ENCODE data around the gene METTL27. TPM values are rescaled to one million over a fixed set of nuclear protein-coding genes. Genes with fewer than 3 reads are reported as not detected.

METTL27 gene
- polyA plus RNA-seq, 3 donors, result 1.1 to 2.1 (median 1.2) TPM

DNA sequence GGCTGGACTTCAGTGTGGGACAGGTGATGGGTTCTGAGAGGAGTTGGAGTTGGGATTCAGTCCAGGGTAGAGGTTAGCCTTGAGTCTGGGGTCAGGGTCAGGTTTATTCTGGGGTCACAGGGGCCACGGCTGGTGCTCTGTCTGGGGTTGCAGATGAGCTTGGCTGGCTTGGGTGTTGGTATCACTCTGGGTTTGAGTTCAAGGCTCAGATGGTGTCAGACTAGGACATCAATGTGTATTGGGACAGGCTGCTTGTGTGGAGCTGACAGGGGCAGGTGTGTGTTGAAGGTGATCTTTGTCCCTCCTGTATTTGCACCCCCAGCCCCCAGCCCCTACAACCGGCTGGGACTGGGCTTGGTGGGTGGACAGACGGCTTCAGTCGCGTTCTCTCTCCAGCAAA, 45.4 kb upstream of the METTL27 start:
- Histone ChIP-seq H3K9me3 (replicated peaks in 1 of 2; ENCODE audit: control insufficient read depth in 1 of 2, insufficient read depth in 1 of 2, low read length in 2 of 2) (no peaks in the 10 kb centered on the region), H3K36me3 (replicated peaks in 1 of 2; ENCODE audit: control insufficient read depth in 1 of 2, insufficient read depth in 2 of 2, low read length in 2 of 2) (no peaks in the 10 kb centered on the region), H4K20me1 (ENCODE audit: insufficient read depth, low read length) (no peaks in the 10 kb centered on the region), H3K27ac (ENCODE audit: low read depth in 1 of 2, low read length in 2 of 2) (no peak overlapping the region), H3K79me2 (ENCODE audit: insufficient read depth, low read length) (no peaks in the 10 kb centered on the region), H3K4me1 (ENCODE audit: control insufficient read depth in 1 of 2, insufficient read depth in 2 of 2, low read length in 2 of 2) (no peaks in the 10 kb centered on the region), H3K4me3 (replicated peaks in 1 of 3; ENCODE audit: low read depth in 2 of 3, low read length in 3 of 3) (no peak overlapping the region), H3K4me2 (replicated peaks; ENCODE audit: extremely low read depth, low read length, poor library complexity, severe bottlenecking) (no peak overlapping the region), H3K9ac (ENCODE audit: insufficient read depth, low read length, poor library complexity, severe bottlenecking) (no peak overlapping the region), H2AFZ (ENCODE audit: insufficient read depth, low read depth, low read length, poor library complexity, severe bottlenecking) (no peak overlapping the region), H3K27me3 (ENCODE audit: control insufficient read depth in 2 of 2, insufficient read depth in 2 of 2, low read length in 2 of 2) (peaks cover 7 to 23% of the 10 kb centered on the region in 2 donors)
- 98% methylated on average over 4 of the region's 5 CpGs for WGBS (ENCODE audit: insufficient coverage)
- peaks cover 32 to 41% (median 37%) of the 10 kb centered on the region in 3 donors for H3K27me3 Mint-ChIP-seq (ENCODE audit: low read depth in 3 of 3)
- no peak for DNase-seq
- peaks cover 0 to 5% (median 0%) of the 10 kb centered on the region in 7 donors for H3K9me3 Mint-ChIP-seq
- TF ChIP-seq, protein P1, sequence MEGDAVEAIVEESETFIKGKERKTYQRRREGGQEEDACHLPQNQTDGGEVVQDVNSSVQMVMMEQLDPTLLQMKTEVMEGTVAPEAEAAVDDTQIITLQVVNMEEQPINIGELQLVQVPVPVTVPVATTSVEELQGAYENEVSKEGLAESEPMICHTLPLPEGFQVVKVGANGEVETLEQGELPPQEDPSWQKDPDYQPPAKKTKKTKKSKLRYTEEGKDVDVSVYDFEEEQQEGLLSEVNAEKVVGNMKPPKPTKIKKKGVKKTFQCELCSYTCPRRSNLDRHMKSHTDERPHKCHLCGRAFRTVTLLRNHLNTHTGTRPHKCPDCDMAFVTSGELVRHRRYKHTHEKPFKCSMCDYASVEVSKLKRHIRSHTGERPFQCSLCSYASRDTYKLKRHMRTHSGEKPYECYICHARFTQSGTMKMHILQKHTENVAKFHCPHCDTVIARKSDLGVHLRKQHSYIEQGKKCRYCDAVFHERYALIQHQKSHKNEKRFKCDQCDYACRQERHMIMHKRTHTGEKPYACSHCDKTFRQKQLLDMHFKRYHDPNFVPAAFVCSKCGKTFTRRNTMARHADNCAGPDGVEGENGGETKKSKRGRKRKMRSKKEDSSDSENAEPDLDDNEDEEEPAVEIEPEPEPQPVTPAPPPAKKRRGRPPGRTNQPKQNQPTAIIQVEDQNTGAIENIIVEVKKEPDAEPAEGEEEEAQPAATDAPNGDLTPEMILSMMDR (IDR thresholded peaks at IDR 0.05), result no peak
- peaks cover 0 to 2% of the 10 kb centered on the region in 2 donors for H3K36me3 Mint-ChIP-seq
- no peak overlapping the region for H3K27ac Mint-ChIP-seq
- peak overlapping the region in 1 of 2 donors; percentile 2 for H3K4me3 Mint-ChIP-seq
- intact Hi-C loops (cut with micrococcal nuclease), result no loop called here
- H3K4me1 Mint-ChIP-seq, result peaks cover 12% of the 10 kb centered on the region

DNA sequence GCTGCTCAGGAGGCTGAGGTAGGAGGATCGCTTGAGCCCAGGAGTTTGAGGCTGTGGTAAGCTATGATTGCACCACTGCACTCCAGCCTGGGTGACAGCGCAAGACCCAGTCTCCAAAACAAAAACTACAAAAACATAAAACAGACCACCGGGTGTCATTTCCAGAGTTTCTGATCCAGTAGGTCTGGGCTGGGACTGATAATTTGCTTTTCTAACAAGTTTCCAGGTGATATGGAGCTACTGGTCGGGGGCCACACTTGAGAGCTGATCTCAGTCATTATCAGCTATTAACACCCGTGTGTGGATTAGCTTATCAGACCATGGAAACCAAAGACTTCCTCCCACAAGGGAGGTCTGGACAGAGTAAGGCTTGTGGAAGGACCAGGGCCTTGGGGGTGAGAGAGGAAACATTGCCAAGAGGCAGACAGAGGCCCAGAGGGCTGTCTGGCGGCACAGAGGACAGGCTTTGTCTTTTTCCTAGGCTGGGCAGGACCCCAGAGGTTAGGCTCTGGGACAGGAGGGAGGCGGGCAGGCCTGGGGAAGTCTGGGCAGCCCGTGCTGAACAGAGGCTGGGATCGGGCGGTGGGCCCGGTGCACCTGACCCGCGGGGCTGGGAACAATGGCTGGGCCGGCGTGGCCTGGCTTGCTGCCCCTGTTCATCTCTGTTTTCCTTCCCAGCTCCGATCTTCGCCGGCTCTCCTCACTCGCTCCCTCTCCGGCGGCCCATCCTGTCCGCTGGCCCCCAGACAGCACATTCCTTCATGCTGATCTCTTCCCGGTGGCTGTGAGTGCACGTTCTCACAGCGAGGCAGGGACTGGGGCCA, 43.9 kb upstream of the METTL27 start:
- no peaks in the 10 kb centered on the region for H4K20me1 ChIP-seq (ENCODE audit: insufficient read depth, low read length)

More for the DNA sequence above, 43.9 kb upstream of the METTL27 start:
- WGBS (ENCODE audit: insufficient coverage), result 11% methylated on average over 19 of the region's 25 CpGs
- no peak overlapping the region for H3K4me3 ChIP-seq (replicated peaks in 1 of 3; ENCODE audit: low read depth in 2 of 3, low read length in 3 of 3)
- H3K36me3 ChIP-seq (replicated peaks in 1 of 2; ENCODE audit: control insufficient read depth in 1 of 2, insufficient read depth in 2 of 2, low read length in 2 of 2), result no peaks in the 10 kb centered on the region
- Mint-ChIP-seq H3K9me3 (peaks cover 0 to 5% (median 0%) of the 10 kb centered on the region in 7 donors), H3K4me1 (peaks cover 12% of the 10 kb centered on the region), H3K36me3 (peaks cover 0 to 2% of the 10 kb centered on the region in 2 donors), H3K4me3 (peak overlapping the region in 1 of 2 donors; percentile 62), H3K27me3 (ENCODE audit: low read depth in 3 of 3) (peaks cover 30 to 46% (median 40%) of the 10 kb centered on the region in 3 donors), H3K27ac (peak overlapping the region in 1 of 7 donors; percentile 30)
- no peaks in the 10 kb centered on the region for H3K79me2 ChIP-seq (ENCODE audit: insufficient read depth, low read length)
- no peaks in the 10 kb centered on the region for H3K4me1 ChIP-seq (ENCODE audit: control insufficient read depth in 1 of 2, insufficient read depth in 2 of 2, low read length in 2 of 2)
- peaks cover 7 to 23% of the 10 kb centered on the region in 2 donors for H3K27me3 ChIP-seq (ENCODE audit: control insufficient read depth in 2 of 2, insufficient read depth in 2 of 2, low read length in 2 of 2)
- no peak for DNase-seq
- H3K27ac ChIP-seq (ENCODE audit: low read depth in 1 of 2, low read length in 2 of 2), result no peak overlapping the region
- TF ChIP-seq, protein P1 (IDR thresholded peaks at IDR 0.05), result no peak
- H3K9me3 ChIP-seq (replicated peaks in 1 of 2; ENCODE audit: control insufficient read depth in 1 of 2, insufficient read depth in 1 of 2, low read length in 2 of 2), result no peaks in the 10 kb centered on the region
- H3K9ac ChIP-seq (ENCODE audit: insufficient read depth, low read length, poor library complexity, severe bottlenecking), result no peak overlapping the region
- intact Hi-C loops (cut with micrococcal nuclease), result no loop called here
- peak overlapping the region; percentile 21 for H2AFZ ChIP-seq (ENCODE audit: insufficient read depth, low read depth, low read length, poor library complexity, severe bottlenecking)
- no peak overlapping the region for H3K4me2 ChIP-seq (replicated peaks; ENCODE audit: extremely low read depth, low read length, poor library complexity, severe bottlenecking)
